B cell (primary cell): Measurements from ENCODE around the gene ABCA13. TPM values are rescaled to one million over a fixed set of nuclear protein-coding genes. Genes with fewer than 3 reads are reported as not detected.

Experiments used
- ATAC-seq: fragments of 200-7000 bp; cut with Tn5 transposase; one replicate; pipeline ENCODE4 v1.10.0; 2021; ENCODE audit warnings: low read depth, mild to moderate bottlenecking, moderate number of reproducible peaks, moderate library complexity
- CTCF ChIA-PET: fragments of 350-600 bp; sonication (Branson Sonifier 250); formaldehyde crosslinking; loops from one replicate; lab custom pipeline; 2021; ENCODE audit warnings: antibody characterized with exemption, inconsistent platforms; lab: Charles Lee
- POLR2A ChIA-PET: fragments of 350-600 bp; sonication (Branson Sonifier 250); formaldehyde crosslinking; loops from one replicate; lab custom pipeline; 2021; ENCODE audit warnings: antibody characterized with exemption; lab: Charles Lee
- DNase-seq: peaks from one replicate; pipeline ENCODE4 v3.0.0; 2013
- H2AFZ ChIP-seq: 2 replicates; pipeline ENCODE4 v1.6.1; 2012; ENCODE audit warnings: mild to moderate bottlenecking, low read depth, low read length; ENCODE audit not compliant: insufficient read depth, poor library complexity, severe bottlenecking
- H3K27ac ChIP-seq, 2 donors: 1 replicate in 1 of 2; 2 replicates in 1 of 2; pipeline ENCODE4 v1.5.1; 2012 to 2013; ENCODE audit warnings: low read length in 2 of 2, mild to moderate bottlenecking in 2 of 2, moderate library complexity in 1 of 2
- H3K27me3 ChIP-seq, 4 experiments: fragments of 200-600 bp in 1 of 4; sonication (generic) in 1 of 4; replicated peaks in 1 of 4; 1 replicate in 2 of 4; 2 replicates in 2 of 4; pipeline versions ENCODE4 v1.6.1 to v1.7.0; 2013 to 2016; ENCODE audit warnings: low read length in 3 of 4, mild to moderate bottlenecking in 2 of 4, mixed read lengths in 1 of 4, moderate library complexity in 1 of 4; ENCODE audit not compliant: insufficient read depth in 4 of 4, control insufficient read depth in 3 of 4; ENCODE audit errors: control extremely low read depth in 1 of 4
- H3K36me3 ChIP-seq, 2 experiments: replicated peaks in 1 of 2; 1 replicate in 1 of 2; 2 replicates in 1 of 2; pipeline versions ENCODE4 v1.6.1 to v1.7.1; 2013; ENCODE audit warnings: low read length in 1 of 2; ENCODE audit not compliant: insufficient read depth in 2 of 2, control insufficient read depth in 1 of 2; ENCODE audit errors: control extremely low read depth in 1 of 2, extremely low read depth in 1 of 2
- H3K4me1 ChIP-seq, 2 donors: fragments of 200-600 bp in 1 of 2; sonication (generic) in 1 of 2; 1 replicate in 1 of 2; 2 replicates in 1 of 2; pipeline versions ENCODE4 v1.5.1 to v1.6.1; 2013 to 2017; ENCODE audit warnings: low read length in 2 of 2; ENCODE audit not compliant: control insufficient read depth in 2 of 2, insufficient read depth in 2 of 2
- H3K4me2 ChIP-seq: replicated peaks from 2 replicates; pipeline ENCODE3; 2012; ENCODE audit warnings: mild to moderate bottlenecking, low read depth, low read length; ENCODE audit not compliant: poor library complexity, severe bottlenecking
- H3K4me3 ChIP-seq, 5 experiments: fragments of 200-600 bp in 1 of 5; sonication (generic) in 1 of 5; 1 replicate in 3 of 5; 2 replicates in 2 of 5; pipeline versions ENCODE4 v1.5.1 to v1.7.0; 2011 to 2016; ENCODE audit warnings: low read length in 4 of 5, mild to moderate bottlenecking in 4 of 5, low read depth in 2 of 5, control low read depth in 1 of 5, moderate library complexity in 1 of 5; ENCODE audit not compliant: insufficient read depth in 1 of 5; ENCODE audit errors: control extremely low read depth in 1 of 5, extremely low read depth in 1 of 5
- H3K79me2 ChIP-seq: fragments of 200-600 bp; sonication (generic); one replicate; pipeline ENCODE4 v1.6.0; 2016; ENCODE audit warnings: low read length; ENCODE audit not compliant: control insufficient read depth, insufficient read depth
- H3K9ac ChIP-seq: fragments of 200-600 bp; sonication (generic); 2 replicates; pipeline ENCODE4 v1.6.1; 2017; ENCODE audit warnings: mild to moderate bottlenecking, low read length, moderate library complexity
- H3K9me3 ChIP-seq, 3 donors: one replicate each; pipeline versions ENCODE4 v1.6.1 to v1.7.1; 2013; ENCODE audit warnings: low read length in 2 of 3; ENCODE audit not compliant: control insufficient read depth in 2 of 3, insufficient read depth in 1 of 3; ENCODE audit errors: control extremely low read depth in 1 of 3
- H4K20me1 ChIP-seq: 2 replicates; pipeline ENCODE4 v1.6.0; 2012; ENCODE audit warnings: mild to moderate bottlenecking, low read length; ENCODE audit not compliant: insufficient read depth, control insufficient read depth, poor library complexity, severe bottlenecking
- H3K27ac Mint-ChIP-seq: one replicate; pipeline ENCODE4 v1.8.0; 2021; ENCODE audit warnings: mixed read lengths
- H3K27me3 Mint-ChIP-seq: one replicate; pipeline ENCODE4 v1.8.0; 2021; ENCODE audit warnings: mixed read lengths
- H3K4me1 Mint-ChIP-seq: one replicate; pipeline ENCODE4 v1.8.0; 2021; ENCODE audit warnings: mixed read lengths
- H3K4me3 Mint-ChIP-seq: one replicate; pipeline ENCODE4 v1.8.0; 2021; ENCODE audit warnings: mixed read lengths
- H3K9me3 Mint-ChIP-seq: one replicate; pipeline ENCODE4 v1.8.0; 2022; ENCODE audit warnings: mixed read lengths; ENCODE audit not compliant: insufficient read depth
- EZH2 ChIP-seq: IDR thresholded peaks from 2 replicates; pipeline ENCODE4 v1.6.1; 2012; ENCODE audit warnings: borderline replicate concordance, low read depth, mild to moderate bottlenecking, moderate library complexity, low read length; ENCODE audit not compliant: insufficient read depth, poor library complexity, severe bottlenecking
- WGBS: methylation state at CpG from one replicate; pipeline ENCODE4 v1.1.5; 2013; ENCODE audit warnings: missing lambda C conversion rate; ENCODE audit not compliant: insufficient coverage; 5-methylcytosine and 5-hydroxymethylcytosine counted together
- intact Hi-C: fragments of 100-400 bp; cut with micrococcal nuclease; formaldehyde crosslinking; loops from one replicate; pipeline ENCODE4 v1.10.0; 2022
- polyA plus RNA-seq: library from polyadenylated mRNA; depleted of rRNA; stranded (reverse); fragments of >200 nt; gene quantifications from 2 replicates; pipeline ENCODE4 v1.2.3, GENCODE V29; 2012
- total RNA-seq, 2 donors: library from RNA; stranded (reverse); fragments of 120-200 nt in 1 of 2; gene quantifications; 1 replicate in 1 of 2; 2 replicates in 1 of 2; pipeline versions ENCODE4 v1.2.3 to v1.2.4, GENCODE V29; 2013 to 2022
- TF ChIP-seq, protein P1 (sequence below): fragments of 200-600 bp; IDR thresholded peaks from one replicate; pipeline ENCODE4 v1.8.0; 2022; ENCODE audit warnings: antibody characterized with exemption, mild to moderate bottlenecking

ABCA13 gene
- total and polyA plus RNA-seq, 2 donors (not counting 1 experiment from before 2014, with no cell fraction given): not detected

DNA sequence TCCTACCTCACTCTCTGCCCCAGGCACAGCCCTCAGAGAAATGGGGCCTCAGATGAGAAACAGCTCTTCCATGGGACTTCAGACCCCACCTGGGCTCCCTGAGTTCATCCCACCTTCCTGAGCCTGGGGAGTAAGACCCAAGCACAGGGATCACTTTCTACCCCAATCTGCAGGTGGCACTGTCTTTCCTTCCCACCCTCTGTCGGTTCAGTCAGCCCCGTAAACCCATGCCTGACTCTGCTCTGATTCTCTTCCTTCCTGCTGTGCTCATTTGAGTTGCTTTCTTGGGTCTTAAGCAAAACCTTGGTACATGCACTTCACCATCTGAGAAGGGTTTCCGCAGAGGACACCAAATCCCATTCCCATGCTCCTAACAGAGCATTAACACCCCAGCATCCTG is 446.7 kb downstream of the ABCA13 start:
- H3K36me3 ChIP-seq: no peaks in the 10 kb centered on the region
- H3K4me1 ChIP-seq: no peaks in the 10 kb centered on the region
- ChIA-PET CTCF (no interaction called here), POLR2A (no interaction called here)
- H3K9me3 Mint-ChIP-seq: peaks cover 3% of the 10 kb centered on the region
- 92% methylated on average over 2 of the region's 3 CpGs for WGBS
- no peak overlapping the region for H3K27ac Mint-ChIP-seq
- H3K27ac ChIP-seq: no peak overlapping the region
- H2AFZ ChIP-seq: no peak overlapping the region
- H3K4me3 Mint-ChIP-seq: no peak overlapping the region
- TF ChIP-seq, protein P1, sequence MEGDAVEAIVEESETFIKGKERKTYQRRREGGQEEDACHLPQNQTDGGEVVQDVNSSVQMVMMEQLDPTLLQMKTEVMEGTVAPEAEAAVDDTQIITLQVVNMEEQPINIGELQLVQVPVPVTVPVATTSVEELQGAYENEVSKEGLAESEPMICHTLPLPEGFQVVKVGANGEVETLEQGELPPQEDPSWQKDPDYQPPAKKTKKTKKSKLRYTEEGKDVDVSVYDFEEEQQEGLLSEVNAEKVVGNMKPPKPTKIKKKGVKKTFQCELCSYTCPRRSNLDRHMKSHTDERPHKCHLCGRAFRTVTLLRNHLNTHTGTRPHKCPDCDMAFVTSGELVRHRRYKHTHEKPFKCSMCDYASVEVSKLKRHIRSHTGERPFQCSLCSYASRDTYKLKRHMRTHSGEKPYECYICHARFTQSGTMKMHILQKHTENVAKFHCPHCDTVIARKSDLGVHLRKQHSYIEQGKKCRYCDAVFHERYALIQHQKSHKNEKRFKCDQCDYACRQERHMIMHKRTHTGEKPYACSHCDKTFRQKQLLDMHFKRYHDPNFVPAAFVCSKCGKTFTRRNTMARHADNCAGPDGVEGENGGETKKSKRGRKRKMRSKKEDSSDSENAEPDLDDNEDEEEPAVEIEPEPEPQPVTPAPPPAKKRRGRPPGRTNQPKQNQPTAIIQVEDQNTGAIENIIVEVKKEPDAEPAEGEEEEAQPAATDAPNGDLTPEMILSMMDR: no peak
- no peak for TF ChIP-seq EZH2
- peaks cover 0 to 5% (median 0%) of the 10 kb centered on the region in 3 donors for H3K9me3 ChIP-seq
- no peaks in the 10 kb centered on the region for H3K79me2 ChIP-seq
- DNase-seq (no peak), ATAC-seq (no peak)
- H3K9ac ChIP-seq: no peak overlapping the region
- no peaks in the 10 kb centered on the region for H3K27me3 Mint-ChIP-seq
- no peak overlapping the region for H3K4me3 ChIP-seq
- H4K20me1 ChIP-seq: no peaks in the 10 kb centered on the region
- intact Hi-C loops: no loop called here
- H3K27me3 ChIP-seq: no peaks in the 10 kb centered on the region
- no peaks in the 10 kb centered on the region for H3K4me1 Mint-ChIP-seq
- H3K4me2 ChIP-seq: no peak overlapping the region

- H3K27ac ChIP-seq: no peak overlapping the region
- no peaks in the 10 kb centered on the region for H3K4me1 Mint-ChIP-seq
- no peak overlapping the region for H2AFZ ChIP-seq
- no peak overlapping the region for H3K4me3 ChIP-seq
- H3K4me2 ChIP-seq: no peak overlapping the region
- no peaks in the 10 kb centered on the region for H3K27me3 Mint-ChIP-seq
- intact Hi-C loops: no loop called here
- DNase-seq (no peak), ATAC-seq (no peak)
- H3K9ac ChIP-seq: no peak overlapping the region
- H3K27ac Mint-ChIP-seq: no peak overlapping the region
- peaks cover 0 to 5% (median 0%) of the 10 kb centered on the region in 3 donors for H3K9me3 ChIP-seq
- no peak overlapping the region for H3K4me3 Mint-ChIP-seq
- H4K20me1 ChIP-seq: no peaks in the 10 kb centered on the region
- ChIA-PET POLR2A (no interaction called here), CTCF (no interaction called here)
- H3K79me2 ChIP-seq: no peaks in the 10 kb centered on the region
- no peaks in the 10 kb centered on the region for H3K36me3 ChIP-seq
- H3K27me3 ChIP-seq: no peaks in the 10 kb centered on the region
- TF ChIP-seq, protein P1: no peak
- no peak for TF ChIP-seq EZH2
- no peaks in the 10 kb centered on the region for H3K9me3 Mint-ChIP-seq
- WGBS: 100% methylated on average over 1 of the region's 4 CpGs
- no peaks in the 10 kb centered on the region for H3K4me1 ChIP-seq
Observed at GRCh38 chr7:48621076-48621475, 449.8 kb downstream of the ABCA13 start.
